ENCODE data around the gene NFIC. TPM values are rescaled to one million over a fixed set of nuclear protein-coding genes. Genes with fewer than 3 reads are reported as not detected.

The NFIC gene
- total RNA-seq, 8 experiments from 2014 or later = 0.82 to 77.5 (median 6.3) TPM

DNA sequence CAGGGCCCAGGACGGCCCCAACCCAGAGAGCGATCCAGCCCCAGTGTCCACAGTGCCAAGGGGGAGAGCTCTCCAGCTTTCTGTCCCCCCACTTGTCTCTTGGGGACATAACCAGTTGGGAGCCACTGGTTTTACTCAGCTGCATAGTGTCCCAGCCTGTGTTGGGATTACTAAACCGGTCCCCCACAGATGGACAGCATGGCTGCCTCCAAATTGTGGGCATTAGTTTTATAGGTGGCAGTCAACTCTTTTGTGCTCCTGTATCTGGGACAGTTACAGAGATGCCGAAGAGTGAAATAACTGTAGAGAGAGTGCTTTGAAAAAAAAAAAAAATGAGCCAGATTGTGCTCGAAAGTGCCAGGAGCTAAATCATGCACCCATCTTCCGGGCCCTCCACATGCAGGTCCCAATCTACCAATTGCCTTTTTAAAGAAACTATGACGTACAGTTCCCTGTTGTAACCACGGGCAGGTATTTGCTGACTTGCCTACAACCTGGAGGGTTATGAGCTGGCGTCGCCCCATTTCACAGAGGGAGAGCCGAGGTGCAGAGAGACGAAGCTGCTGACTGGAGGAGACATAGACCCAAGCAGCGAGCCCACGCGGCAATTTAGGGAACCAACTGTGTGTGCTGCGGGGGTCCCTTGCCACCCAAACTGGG lies 2.4 kb upstream of the NFIC start:
- no peak for ATAC-seq (replicated peaks in 6 of 8)
- WGBS, 10 experiments = 4 to 78% (median 40%) methylated on average over 1 to 11 of the region's 16 CpGs; no CpG with 5 or more reads in 2 of the 10 experiments
- in situ Hi-C loops (cut with MboI; ENCODE audit: low pct_unique_long_range_greater_than_20kb in 2 of 9, low sequenced_read_pairs in 9 of 9, unreplicated experiment in 9 of 9) = no loop called here
- Histone ChIP-seq H3K4me3 (no peak overlapping the region), H3K27ac (no peak overlapping the region), H3K4me1 (replicated peaks in 1 of 2) (peaks cover 14 to 23% of the 10 kb centered on the region in 2 donors)

DNA sequence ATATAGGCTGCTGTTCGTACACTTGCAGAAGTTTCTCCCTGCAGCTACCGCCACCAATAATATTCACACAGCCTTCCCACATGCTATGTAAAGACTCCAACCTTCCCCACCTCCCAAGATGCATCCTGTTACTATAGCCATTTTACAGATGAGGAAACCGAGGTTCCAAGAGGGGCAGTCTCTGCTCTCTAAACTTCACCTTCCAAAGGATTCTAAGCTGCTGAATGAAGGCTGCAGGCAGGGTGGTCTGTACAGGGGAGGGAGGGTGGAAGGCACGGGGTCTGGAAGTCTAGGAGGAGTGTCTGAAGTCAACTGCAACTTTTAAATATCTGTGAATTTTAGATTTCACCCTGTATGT lies 1.9 kb upstream of the NFIC start:
- peaks cover 14 to 23% of the 10 kb centered on the region in 2 donors for H3K4me1 ChIP-seq (replicated peaks in 1 of 2)
- WGBS, 10 experiments = 0 to 100% (median 49%) methylated on average over 1 to 4 of the region's 4 CpGs; no CpG with 5 or more reads in 7 of the 10 experiments
- no peak for ATAC-seq (replicated peaks in 6 of 8)
- H3K4me3 ChIP-seq = no peak overlapping the region
- H3K27ac ChIP-seq = no peak overlapping the region
- in situ Hi-C loops (cut with MboI; ENCODE audit: low pct_unique_long_range_greater_than_20kb in 2 of 9, low sequenced_read_pairs in 9 of 9, unreplicated experiment in 9 of 9) = no loop called here

DNA sequence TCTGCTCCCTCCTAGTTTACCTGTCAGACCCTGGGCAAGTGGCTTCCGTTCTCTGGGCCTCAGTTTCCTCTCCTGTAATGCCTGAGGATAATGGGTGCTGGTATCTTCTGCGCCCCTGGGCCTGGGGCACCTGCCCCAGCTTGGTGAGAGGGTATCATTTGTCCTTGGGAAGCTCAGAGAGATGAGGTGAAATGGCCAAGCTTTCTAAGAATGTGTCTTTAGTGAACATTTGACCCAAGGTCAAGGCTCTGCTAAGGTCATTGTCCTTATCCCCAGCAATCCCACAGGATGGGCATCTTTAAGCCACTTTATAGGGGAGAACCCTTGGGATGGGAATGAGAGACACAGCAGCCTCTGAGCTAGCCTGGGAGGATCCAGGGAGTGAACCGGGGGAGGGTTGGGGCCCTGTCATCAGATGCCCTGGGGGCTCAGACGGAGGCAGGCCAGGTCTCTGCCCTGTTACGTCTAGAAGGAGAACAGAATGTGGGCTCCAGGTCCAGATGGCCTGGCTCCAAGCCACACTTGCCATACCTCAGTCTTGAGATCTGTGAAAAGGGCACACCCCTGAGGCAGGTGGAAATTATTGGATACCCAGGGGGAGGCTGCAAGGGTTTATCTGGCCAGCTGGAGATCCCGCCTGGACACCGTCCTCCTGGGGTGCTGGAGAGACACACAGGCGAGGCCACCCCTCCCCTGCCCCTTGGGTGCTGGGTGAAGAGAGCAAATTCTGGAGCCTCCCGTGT lies 1.1 kb upstream of the NFIC start:
- WGBS, 10 experiments = 0 to 100% (median 22%) methylated on average over 1 to 4 of the region's 9 CpGs; no CpG with 5 or more reads in 3 of the 10 experiments
- H3K27ac ChIP-seq = no peak overlapping the region
- in situ Hi-C loops (cut with MboI; ENCODE audit: low pct_unique_long_range_greater_than_20kb in 2 of 9, low sequenced_read_pairs in 9 of 9, unreplicated experiment in 9 of 9) = no loop called here
- ATAC-seq (replicated peaks in 6 of 8) = peak in 3 of 8 experiments; percentile 10 to 21 (median 15)
- peak overlapping the region in 3 of 5 donors; percentile 33 to 49 (median 41) for H3K4me3 ChIP-seq
- peaks cover 14 to 28% of the 10 kb centered on the region in 2 donors for H3K4me1 ChIP-seq (replicated peaks in 1 of 2)

DNA sequence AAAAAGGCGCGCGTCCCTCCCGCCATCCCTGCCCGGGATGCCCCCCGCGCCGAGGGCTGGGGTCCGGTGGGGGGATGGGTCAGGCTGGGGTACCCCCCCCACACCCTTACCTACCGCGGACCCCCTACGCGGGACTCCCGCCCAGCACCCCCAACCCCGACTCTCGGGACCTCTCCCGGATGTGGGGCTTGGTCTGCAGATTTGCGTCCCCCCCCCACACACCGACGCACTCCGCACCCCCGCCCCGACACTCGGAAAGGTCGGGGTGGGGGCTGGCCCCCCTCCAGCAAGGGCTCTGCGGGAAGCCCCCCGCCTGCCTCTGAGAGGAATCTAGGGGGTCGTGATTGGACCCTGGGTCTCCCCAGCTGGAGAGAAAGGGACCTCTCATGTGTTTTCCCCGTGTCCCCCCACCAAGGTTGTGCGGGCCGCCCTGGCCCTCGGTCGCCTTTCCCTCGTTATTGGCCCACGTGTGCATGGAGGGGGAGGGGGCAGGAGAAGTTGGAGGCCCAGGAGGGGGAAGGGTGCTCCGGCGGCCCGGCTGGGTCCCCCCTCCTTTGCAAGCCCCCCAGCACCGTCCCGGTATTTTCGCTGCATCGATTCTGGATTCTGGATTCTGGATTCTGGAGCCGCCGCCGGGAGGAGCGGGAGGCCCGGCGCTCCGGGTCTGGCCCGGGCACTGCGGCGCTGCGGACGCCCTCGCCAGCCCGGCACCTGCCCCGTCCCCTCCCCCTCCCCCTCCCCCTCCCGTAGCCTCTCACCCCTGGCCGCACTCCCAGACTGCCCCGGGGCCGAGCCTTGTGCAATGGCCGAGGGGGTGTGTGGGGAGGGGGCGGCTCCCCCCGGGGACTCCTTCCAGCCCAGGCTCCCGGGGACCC lies 607 bp downstream of the NFIC start:
- peaks cover 14 to 26% of the 10 kb centered on the region in 2 donors for H3K4me1 ChIP-seq (replicated peaks in 1 of 2)
- peak overlapping the region in 1 of 2 donors; percentile 11 for H3K27ac ChIP-seq
- WGBS, 10 experiments = no CpG with 5 or more reads among the region's 65 CpGs
- in situ Hi-C loops (cut with MboI; ENCODE audit: low pct_unique_long_range_greater_than_20kb in 2 of 9, low sequenced_read_pairs in 9 of 9, unreplicated experiment in 9 of 9) = no loop called here
- peak; percentile 3 to 67 (median 54) for ATAC-seq (replicated peaks in 6 of 8)
- H3K4me3 ChIP-seq = peak overlapping the region; percentile 4 to 49 (median 33)

DNA sequence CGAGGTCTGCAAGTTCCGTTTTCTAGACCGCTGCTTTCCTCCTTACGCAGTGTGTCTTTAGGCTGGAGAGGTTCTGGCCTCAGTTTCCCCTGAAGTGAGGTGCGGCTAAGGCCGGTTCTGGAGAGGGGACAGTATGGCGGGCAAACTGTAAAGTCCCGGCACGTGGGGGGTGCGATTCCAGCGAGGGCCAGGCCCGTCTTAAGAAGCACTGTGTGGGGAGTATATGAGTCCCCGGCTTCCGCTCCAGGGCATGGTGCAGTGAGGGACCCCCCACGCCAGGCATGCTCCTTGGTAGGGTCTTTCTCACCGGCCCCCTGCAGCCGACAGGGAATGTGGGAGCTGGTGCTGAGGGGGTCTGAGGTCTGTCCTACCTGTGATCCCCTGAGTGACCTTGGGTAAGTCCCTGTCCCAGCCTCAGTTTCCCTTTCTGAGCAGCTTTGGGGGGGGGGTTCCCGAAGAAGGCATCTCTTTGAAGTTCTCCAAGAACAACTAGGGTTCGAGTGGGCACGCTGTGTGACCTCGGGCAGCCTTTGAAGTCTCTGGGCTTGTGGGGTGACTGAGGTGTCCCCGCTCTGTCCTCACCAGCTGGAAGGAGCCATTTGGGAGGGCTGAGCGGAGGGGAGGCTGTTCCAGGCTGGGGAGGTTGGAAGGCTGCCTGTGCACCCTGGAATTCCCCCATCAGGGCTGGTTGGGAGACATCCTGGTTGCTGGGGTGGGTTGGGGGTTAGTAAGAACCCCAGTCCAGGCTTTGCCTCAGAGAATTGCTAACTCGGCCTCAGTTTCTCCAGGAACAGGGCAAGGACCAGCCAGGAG lies 1.5 kb downstream of the NFIC start:
- 2 to 47% (median 28%) methylated on average over 2 to 11 of the region's 24 CpGs; no CpG with 5 or more reads in 6 of the 10 experiments for WGBS, 10 experiments
- Histone ChIP-seq H3K4me3 (peak overlapping the region in 3 of 5 donors; percentile 33 to 49 (median 41)), H3K27ac (no peak overlapping the region)

DNA sequence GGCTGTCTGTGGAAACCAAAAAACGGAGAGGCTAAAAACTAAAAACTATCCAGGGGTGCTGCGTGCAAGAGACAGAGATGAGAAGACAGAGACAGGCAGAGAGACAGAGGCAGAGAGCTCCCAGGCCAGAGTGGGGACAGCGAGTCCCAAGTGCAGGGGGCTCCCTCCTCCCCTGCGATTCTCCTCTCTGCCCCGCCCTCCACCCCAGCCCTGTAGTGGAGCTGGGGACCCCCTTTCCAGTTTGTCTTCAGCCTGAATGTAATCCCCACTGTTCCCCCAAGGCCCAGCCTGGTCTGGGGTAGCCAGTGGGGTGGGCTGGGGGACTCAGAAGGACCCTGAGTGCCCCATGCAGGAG lies 2.0 kb downstream of the NFIC start:
- no peak overlapping the region for H3K27ac ChIP-seq
- in situ Hi-C loops (cut with MboI; ENCODE audit: low pct_unique_long_range_greater_than_20kb in 2 of 9, low sequenced_read_pairs in 9 of 9, unreplicated experiment in 9 of 9) = no loop called here

More for the DNA sequence above, 1.5 kb downstream of the NFIC start:
- ATAC-seq (replicated peaks in 6 of 8) = peak in 5 of 8 experiments; percentile 3 to 18 (median 12)
- peaks cover 14 to 26% of the 10 kb centered on the region in 2 donors for H3K4me1 ChIP-seq (replicated peaks in 1 of 2)
- in situ Hi-C loops (cut with MboI; ENCODE audit: low pct_unique_long_range_greater_than_20kb in 2 of 9, low sequenced_read_pairs in 9 of 9, unreplicated experiment in 9 of 9) = no loop called here

DNA sequence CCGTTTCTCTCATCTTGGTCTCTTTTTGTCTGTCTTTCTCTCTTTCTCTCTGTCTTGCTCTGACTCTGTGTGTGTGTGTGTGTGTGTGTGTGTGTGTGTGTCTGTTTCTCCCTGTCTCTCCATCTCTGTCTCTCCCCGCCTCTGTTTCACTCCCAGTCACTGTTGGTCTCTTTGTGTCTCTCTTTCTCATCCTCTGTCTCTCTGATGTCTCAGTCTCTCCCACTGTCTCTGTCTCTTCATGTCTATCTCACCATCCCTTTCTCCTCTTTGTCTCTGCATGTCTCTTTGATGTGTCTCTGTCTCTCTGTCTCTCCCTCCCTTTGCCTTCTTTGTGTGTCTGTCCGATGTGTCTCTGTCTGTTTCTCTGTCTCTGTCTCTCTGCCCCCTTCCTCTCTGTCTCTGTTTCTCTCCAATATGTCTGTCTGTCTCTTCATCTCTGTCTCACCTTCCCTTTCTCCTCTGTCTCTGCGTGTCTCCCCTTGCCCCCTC lies 2.5 kb downstream of the NFIC start:
- in situ Hi-C loops (cut with MboI; ENCODE audit: low pct_unique_long_range_greater_than_20kb in 2 of 9, low sequenced_read_pairs in 9 of 9, unreplicated experiment in 9 of 9) = no loop called here
- Histone ChIP-seq H3K4me1 (replicated peaks in 1 of 2) (peaks cover 14 to 26% of the 10 kb centered on the region in 2 donors), H3K27ac (no peak overlapping the region), H3K4me3 (no peak overlapping the region)
- 0 to 42% (median 25%) methylated on average over 2 to 4 of the region's 4 CpGs; no CpG with 5 or more reads in 2 of the 10 experiments for WGBS, 10 experiments
- ATAC-seq (replicated peaks in 6 of 8) = no peak

More for the DNA sequence above, 2.0 kb downstream of the NFIC start:
- no peak for ATAC-seq (replicated peaks in 6 of 8)
- WGBS, 10 experiments = 40 to 50% methylated on average over 1 to 2 of the region's 5 CpGs; no CpG with 5 or more reads in 8 of the 10 experiments
- no peak overlapping the region for H3K4me3 ChIP-seq
- H3K4me1 ChIP-seq (replicated peaks in 1 of 2) = peaks cover 14 to 26% of the 10 kb centered on the region in 2 donors

DNA sequence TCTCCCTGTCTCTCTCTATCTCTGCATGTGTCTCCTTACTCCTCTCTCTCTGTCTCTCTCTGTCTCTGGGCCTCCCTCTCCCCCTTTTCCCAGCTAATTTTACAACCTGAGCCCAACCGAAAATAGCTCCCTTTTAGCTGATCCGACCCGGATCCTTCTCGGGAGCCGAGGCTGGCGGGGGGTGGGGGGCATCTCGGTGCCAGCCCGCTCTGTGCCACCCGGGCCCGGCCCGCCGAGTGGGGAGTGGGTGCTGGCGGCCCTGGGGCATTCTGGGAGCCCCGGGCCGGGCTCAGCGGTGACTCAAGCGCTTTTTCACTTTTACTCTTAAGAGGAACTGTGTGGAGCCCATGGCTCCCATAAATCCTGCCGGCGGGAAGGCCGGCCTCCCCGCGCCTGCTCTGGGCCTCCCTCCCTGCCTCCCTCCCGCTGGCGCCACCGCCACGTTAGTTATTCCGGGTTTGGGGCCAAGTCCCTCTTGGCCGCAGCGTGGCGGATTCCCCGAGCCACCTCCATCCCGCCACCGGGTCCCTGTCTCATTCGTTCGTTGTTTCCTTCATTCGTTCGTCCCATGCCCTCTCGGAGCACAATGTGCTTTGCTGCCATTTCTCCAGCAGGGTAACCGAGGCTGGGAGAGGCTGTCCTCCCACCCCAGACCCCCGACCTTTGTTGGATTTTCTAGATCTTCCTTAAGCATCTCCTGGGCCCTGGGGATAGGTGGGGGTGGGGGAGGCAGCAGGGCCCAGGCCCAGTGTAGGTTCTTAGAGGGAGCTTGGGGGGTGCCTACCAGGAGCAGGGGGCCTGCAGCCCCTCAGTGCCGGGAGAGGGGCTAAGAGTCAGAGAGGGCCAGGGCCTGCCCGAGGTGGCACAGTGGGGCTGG lies 3.2 kb downstream of the NFIC start:
- ATAC-seq (replicated peaks in 6 of 8) = peak in 7 of 8 experiments; percentile 7 to 54 (median 25)
- Histone ChIP-seq H3K4me3 (peak overlapping the region in 2 of 5 donors; percentile 15 to 20), H3K27ac (no peak overlapping the region), H3K4me1 (replicated peaks in 1 of 2) (peaks cover 14 to 26% of the 10 kb centered on the region in 2 donors)
- in situ Hi-C loops (cut with MboI; ENCODE audit: low pct_unique_long_range_greater_than_20kb in 2 of 9, low sequenced_read_pairs in 9 of 9, unreplicated experiment in 9 of 9) = no loop called here
- WGBS, 10 experiments = 0 to 18% (median 0%) methylated on average over 1 to 18 of the region's 42 CpGs; no CpG with 5 or more reads in 2 of the 10 experiments

DNA sequence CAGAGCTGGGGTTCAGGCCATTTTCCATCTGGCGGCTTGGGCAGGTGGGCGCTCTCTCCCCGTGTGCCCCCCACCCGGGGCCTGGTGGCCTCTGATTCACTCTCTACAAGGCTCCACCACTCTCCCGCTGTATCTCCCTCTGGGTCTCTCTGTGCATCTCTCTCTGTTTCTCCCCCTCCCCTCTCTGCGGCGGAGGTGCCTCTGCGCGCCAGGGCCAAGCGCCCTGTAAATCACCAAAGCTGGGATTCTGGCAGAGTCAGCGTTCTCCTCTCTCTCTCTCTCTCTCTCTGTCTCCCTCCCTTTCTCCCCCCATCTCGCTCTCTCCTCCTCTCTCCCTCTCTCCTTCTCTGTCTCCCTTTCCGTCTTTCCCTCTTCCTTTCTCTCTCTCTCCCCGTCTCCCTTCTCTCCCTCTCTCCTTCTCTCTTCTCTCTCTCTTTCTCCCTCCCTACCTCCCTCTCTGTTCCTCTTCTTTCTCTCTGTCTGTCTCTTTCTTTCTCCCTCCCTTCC lies 3.9 kb downstream of the NFIC start:
- Histone ChIP-seq H3K4me1 (replicated peaks in 1 of 2) (peaks cover 14 to 26% of the 10 kb centered on the region in 2 donors), H3K4me3 (no peak overlapping the region), H3K27ac (no peak overlapping the region)
- in situ Hi-C loops (cut with MboI; ENCODE audit: low pct_unique_long_range_greater_than_20kb in 2 of 9, low sequenced_read_pairs in 9 of 9, unreplicated experiment in 9 of 9) = no loop called here
- WGBS, 10 experiments = 0 to 87% (median 36%) methylated on average over 1 to 9 of the region's 14 CpGs; no CpG with 5 or more reads in 1 of the 10 experiments
- peak in 2 of 8 experiments; percentile 29 to 39 for ATAC-seq (replicated peaks in 6 of 8)

DNA sequence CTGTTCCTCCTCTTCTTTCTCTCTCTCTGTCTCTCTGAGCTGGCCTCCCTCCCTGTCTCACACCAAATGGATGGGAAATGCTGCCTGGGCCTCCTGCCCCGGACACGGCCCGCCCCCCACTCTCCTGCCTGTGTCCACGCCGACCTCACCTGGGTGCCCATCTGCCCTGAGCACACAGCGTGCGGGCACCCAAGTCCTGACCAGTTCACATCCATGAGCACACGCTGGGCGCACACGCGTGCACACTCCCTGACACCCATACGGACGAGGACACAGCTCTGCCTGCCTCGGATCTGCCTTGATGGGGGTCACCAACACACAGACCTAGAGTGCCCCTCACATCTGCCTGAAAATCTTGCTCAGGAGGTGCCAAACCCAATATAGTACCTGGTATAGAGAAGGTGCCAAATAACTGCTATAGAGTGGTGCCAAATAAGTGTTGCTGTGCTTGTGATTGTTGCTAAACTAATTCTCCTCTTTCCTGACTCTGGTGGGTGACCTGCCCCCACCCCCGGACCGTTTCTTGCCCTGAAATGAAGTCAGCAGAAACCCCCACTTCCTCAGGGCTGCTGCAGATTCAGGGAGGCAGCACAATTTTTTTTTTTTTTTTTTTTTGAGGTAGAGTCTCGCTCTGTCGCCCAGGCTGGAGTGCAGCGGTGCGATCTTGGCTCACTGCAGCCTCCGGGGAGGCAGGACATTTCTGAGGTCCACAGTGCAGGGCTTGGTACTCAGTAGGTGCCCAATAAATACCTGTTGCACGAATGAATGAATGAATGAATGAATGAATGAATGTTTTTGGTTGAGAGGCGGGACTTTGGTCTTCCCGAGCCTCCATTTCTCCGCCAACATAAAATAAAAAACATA lies 4.6 kb downstream of the NFIC start:
- ATAC-seq (replicated peaks in 6 of 8) = no peak
- in situ Hi-C loops (cut with MboI; ENCODE audit: low pct_unique_long_range_greater_than_20kb in 2 of 9, low sequenced_read_pairs in 9 of 9, unreplicated experiment in 9 of 9) = no loop called here
- Histone ChIP-seq H3K4me1 (replicated peaks in 1 of 2) (peaks cover 14 to 23% of the 10 kb centered on the region in 2 donors), H3K4me3 (no peak overlapping the region), H3K27ac (no peak overlapping the region)
- 41 to 87% (median 60%) methylated on average over 3 to 14 of the region's 25 CpGs; no CpG with 5 or more reads in 1 of the 10 experiments for WGBS, 10 experiments

Measured in motor neuron (in vitro differentiated cells).